ENCODE results near the gene SIRPB2.
A peak's percentile ranks its signal among the peaks of the same experiment; 100 is the strongest.

SIRPB2 gene

DNA sequence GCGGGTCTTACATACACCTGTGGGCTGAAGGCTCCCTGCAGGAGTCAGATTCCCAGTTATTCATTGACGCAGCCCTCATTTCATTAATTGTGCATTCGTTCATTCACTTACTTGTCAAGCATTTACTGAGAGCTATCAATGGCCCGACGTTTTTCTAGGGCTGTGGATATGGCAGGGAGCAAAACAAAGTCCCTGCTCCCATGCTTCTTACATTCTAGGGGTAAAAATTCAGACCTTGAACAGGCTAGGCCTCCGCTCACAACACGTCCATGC is 24.2 kb downstream of the SIRPB2 start:
- TF ChIP-seq, protein P1, sequence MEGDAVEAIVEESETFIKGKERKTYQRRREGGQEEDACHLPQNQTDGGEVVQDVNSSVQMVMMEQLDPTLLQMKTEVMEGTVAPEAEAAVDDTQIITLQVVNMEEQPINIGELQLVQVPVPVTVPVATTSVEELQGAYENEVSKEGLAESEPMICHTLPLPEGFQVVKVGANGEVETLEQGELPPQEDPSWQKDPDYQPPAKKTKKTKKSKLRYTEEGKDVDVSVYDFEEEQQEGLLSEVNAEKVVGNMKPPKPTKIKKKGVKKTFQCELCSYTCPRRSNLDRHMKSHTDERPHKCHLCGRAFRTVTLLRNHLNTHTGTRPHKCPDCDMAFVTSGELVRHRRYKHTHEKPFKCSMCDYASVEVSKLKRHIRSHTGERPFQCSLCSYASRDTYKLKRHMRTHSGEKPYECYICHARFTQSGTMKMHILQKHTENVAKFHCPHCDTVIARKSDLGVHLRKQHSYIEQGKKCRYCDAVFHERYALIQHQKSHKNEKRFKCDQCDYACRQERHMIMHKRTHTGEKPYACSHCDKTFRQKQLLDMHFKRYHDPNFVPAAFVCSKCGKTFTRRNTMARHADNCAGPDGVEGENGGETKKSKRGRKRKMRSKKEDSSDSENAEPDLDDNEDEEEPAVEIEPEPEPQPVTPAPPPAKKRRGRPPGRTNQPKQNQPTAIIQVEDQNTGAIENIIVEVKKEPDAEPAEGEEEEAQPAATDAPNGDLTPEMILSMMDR (conservative IDR thresholded peaks at IDR 0.05; ENCODE audit: low read depth, low read length) = no peak
- peak overlapping the region; percentile 11 for H3K4me3 ChIP-seq (ENCODE audit: low read length)
- no peak for DNase-seq (ENCODE audit: low read depth)

DNA sequence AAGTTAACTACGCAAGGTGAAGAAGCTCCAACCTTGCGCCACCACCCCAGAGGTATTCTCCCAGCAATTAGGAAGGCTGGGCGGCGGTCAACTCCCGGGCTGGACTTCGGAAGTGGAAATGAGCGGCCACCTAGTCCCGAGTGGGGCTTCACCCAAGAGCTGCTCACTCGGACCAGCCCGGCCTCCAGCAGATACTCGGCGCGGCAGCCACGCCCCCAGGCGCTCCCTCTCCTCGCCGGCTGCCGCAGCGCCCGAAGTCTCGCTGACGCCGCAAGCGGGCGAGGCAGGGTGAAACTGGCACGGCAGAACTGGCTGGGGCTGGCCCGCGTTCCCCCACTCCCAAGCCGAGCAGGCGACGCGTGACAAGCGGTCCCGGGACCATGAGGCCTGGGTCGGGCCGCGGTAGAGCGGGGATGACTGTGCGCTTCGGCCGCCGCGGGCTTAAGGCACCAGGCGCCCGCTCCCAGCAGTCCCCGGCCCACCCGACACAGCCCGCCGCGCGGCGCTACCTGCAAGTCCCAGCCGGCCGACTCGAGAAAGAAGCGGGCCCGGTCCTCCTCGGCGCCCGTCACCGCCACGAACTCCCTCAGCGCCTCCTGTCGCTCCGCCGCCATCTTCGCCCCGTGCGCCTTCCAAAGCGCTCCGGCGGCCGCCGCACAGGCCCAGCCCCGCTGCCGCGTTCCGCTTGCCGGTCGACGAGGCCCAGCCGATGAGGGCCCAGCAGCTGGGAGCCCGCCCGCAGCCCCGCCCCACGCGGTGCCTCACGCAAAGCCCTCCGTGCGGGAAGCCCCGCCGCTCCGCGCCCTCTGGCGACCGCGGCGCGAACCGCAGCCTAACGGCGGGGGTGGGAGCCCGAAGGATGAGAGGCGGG is 24.8 kb downstream of the SIRPB2 start, which contains the start of gene NSFL1C:
Gene NSFL1C (minus strand): TSS at position 639 of the 871 bp plus-strand sequence. CDS start 25 bp downstream, at position 614.
- H3K4me3 ChIP-seq (ENCODE audit: low read length) = peak within 1 kb of the TSS; percentile 78
- DNase-seq (ENCODE audit: low read depth) = peak; percentile 73
- TF ChIP-seq, protein P1 (conservative IDR thresholded peaks at IDR 0.05; ENCODE audit: low read depth, low read length) = peak; percentile 81

DNA sequence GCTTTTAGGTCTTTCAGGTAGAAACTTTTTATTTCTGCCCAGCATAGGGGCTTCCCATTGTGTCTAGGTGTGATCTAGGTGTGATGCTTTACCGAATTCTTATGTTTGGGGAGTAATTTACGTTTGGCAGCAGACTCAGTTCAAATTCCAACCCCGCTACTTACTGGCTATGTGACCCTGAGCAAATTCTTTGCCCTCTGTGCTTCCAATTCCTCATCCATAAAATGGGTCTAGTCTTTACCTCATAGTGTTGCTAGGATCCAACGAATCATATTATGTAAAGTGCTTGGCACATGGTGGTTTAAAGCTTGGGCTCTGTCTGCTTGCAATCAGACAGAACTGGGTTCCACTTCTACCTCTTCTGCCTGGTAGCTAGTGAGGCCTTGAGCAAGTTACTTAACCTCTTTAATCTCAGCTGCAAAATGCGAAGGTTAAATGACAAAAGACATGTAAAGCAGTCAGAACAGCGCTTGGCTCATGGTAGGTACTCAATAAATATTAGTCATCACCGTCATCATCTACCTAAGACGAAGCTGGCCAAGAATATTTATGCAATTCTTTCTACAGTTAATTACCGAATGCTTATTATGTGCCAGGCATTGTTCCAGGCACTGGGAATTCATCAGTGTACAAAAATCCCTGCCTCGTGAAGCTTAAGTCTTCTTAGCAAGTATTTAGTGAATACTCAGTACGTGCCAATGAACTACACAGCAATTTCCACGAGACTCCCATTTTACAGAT is 25.6 kb downstream of the SIRPB2 start:
- peak overlapping the region; percentile 78 for H3K4me3 ChIP-seq (ENCODE audit: low read length)
- TF ChIP-seq, protein P1 (conservative IDR thresholded peaks at IDR 0.05; ENCODE audit: low read depth, low read length) = no peak
- peak; percentile 84 for DNase-seq (ENCODE audit: low read depth)

DNA sequence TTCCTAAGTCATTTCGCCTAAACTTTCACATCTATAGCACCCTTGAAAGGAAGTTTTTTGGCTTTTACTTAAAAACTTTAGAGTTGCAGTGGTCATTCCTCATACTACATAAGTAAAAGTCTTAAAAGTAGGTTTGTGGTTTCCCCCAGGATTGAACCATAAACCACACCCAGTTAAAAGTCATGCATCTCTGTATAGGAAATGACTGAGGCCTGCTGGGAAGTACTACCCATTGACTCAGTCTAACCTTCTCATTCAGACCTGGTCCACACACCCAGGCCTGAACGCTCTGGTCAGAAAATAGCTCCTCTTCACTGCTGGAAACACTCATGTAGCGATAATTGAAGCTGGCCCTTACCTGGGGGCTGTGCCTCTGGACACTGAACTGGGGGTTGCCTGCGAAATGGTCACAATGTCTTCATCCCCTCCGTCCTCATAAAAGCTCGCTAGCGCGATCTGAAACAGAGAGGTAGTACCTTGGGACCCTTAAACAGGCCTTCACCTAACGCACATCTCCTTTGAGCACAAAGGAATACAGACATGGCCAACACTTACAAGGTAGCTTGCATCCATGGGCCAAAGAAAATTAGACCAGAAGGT is 27.1 kb downstream of the SIRPB2 start:
- TF ChIP-seq, protein P1 (conservative IDR thresholded peaks at IDR 0.05; ENCODE audit: low read depth, low read length) = no peak
- no peak for DNase-seq (ENCODE audit: low read depth)
- H3K4me3 ChIP-seq (ENCODE audit: low read length) = no peak overlapping the region

DNA sequence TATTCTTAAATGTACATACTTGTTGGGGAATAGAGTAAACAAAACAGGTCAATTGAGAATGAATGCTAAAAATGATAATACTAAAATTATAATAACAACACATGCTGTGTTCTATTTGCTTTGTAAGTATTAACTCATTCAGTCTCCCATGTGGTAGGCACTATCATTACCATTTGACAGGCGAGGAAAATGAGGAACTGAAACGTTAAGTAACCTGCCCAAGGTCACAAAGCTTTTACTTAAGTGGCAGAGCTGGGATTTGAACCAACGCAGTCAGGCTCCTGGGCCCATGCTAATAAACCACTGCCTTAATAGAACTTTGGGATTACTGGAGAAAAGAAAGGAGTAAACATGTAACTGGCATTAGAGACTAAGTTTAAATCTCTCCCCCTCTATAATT is 28.4 kb downstream of the SIRPB2 start:
- H3K4me3 ChIP-seq (ENCODE audit: low read length) = no peak overlapping the region
- no peak for DNase-seq (ENCODE audit: low read depth)
- TF ChIP-seq, protein P1 (conservative IDR thresholded peaks at IDR 0.05; ENCODE audit: low read depth, low read length) = no peak

DNA sequence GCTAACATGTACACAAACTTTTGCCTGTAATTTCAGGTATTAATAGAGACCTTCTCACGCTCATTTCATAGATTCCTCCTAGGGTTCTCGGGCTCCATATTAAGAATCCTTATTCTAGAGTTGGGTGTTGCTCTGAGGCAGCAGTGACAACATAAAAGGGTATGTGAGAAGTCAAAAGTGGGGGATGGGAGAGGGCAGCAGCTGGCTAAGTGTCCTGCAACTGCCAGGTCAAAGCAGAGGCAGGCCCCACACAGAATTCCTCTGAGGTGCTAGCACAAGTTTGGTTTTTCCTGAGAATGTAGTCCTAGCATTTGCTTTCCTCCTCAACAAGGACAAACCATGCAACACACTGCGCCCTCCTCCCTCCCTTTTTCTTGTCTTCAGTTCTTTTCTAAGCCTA is 29.2 kb downstream of the SIRPB2 start:
- no peak overlapping the region for H3K4me3 ChIP-seq (ENCODE audit: low read length)
- DNase-seq (ENCODE audit: low read depth) = no peak

More for the DNA sequence above, 29.2 kb downstream of the SIRPB2 start:
- TF ChIP-seq, protein P1 (conservative IDR thresholded peaks at IDR 0.05; ENCODE audit: low read depth, low read length) = no peak
